ENCODE data around the gene ASCC1.
"Not testable (repeated sequence)": the region's sequence is repeated elsewhere in the genome, so short reads cannot be mapped to it uniquely, and the experiment has no call there.

The ASCC1 gene

DNA sequence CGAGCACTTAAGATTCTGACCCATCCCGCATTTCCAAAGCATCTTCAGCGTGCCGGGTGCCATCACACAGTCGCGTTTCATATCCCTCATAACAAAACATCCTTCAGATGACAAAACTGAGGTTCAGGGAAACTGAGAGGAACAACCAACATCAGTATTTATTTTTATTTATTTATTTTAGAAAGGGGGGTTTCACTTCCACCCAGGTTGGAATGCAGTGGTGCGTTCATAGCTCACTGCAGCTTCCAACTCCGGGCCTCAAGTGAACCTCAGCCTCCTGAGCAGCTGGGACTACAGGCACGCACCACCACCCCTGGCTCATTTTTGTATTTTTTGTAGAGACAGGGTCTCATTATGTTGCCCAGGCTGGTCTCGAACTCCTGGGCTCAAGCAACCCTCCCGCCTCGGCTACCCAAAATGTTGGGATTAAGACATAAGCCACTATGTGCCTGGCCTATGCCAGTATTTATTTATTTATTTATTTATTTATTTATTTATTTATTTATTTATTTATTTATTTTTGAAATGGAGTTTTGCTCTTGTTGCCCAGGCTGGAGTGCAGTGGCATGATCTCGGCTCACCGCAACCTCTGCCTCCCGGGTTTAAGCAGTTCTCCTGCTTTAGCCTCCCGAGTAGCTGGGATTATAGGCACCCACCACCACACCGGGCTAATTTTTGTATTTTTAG, 33.2 kb upstream of the ASCC1 start:
- in situ Hi-C loops (cut with MboI; ENCODE audit: low sequenced_read_pairs), result not testable (repeated sequence)

DNA sequence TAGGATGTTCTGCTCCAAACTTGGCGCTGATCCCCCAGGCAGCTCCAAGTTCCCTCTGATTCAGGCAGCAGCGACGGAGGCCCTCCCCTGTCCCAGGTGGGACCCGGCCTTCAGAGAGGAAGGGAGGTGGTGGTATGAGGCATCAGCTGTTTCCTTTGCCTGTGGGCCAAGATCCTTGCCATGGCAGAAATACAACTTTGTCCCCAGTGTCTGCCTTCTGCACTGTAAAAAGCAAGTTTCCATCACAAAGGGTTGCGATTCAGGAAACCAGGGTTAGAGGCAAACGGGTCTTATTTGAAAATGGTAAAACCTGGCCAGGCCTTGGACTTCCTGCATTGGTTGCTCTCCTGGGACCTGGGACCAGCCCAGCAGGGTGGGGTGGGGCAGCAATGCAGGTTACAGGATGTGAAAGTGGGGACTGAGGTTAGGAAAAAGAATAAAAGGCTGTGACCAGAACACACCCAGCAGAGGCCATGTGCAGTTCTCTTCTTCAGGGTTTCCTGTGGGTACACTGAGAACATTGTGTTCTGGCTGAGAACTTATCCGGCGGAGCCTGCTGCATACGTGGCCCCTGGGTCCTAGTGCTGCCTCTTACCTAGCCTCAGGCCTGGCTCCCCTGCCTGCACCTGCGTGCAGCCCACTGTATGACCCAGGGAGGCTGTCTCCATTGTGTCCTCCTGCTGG, 32.5 kb upstream of the ASCC1 start:
- in situ Hi-C loops (cut with MboI; ENCODE audit: low sequenced_read_pairs), result no loop called here

GRCh38 chr10:72245949-72246525, 30.0 kb upstream of the ASCC1 start:
- in situ Hi-C loops (cut with MboI; ENCODE audit: low sequenced_read_pairs), result no loop called here

DNA sequence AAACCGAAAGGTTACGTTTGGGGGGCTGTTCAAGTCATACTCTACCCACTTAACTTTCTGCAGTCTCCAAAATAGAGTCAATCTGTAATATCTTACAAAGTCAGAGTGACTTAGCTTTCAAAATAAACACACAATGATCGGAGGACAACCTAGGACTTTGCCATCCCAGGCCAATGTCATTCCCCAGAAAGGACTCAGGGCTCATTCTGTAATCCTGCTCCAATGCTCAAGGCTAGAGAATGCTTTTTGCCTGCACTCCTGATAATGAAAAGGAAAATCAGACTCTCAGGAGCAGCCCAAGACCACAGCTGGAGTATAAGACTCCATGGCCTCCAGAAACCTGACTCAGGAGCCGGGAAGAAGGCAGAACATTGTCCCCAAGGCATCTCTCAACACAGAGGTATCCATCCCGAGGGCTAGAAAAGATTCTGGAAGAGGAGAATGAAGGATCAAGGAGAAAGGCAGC, 28.5 kb upstream of the ASCC1 start:
- in situ Hi-C loops (cut with MboI; ENCODE audit: low sequenced_read_pairs), result no loop called here

- in situ Hi-C loops (cut with MboI; ENCODE audit: low sequenced_read_pairs), result no loop called here
These were observed 27.9 kb upstream of the ASCC1 start for GRCh38 chr10:72243822-72244437.

DNA sequence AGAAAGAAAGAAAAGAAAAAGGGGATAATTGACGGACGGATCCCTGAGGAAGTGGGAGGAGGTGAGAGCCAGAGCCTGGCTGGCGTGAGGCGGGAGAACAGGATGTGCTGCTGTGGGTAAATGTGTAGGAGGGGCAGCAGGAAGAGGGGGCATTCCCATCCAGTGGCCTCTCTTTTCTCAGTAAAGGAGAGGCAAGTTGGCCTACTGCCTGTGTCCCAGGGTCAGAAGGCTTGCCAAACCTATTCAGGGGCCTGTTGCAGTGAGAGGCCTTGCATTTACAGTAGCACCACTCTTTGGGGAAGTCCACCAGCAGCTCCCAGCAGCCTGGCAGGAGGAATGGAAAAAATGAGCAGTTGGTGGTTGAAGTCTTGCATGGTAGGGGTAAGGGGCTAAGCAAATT, 26.6 kb upstream of the ASCC1 start:
- in situ Hi-C loops (cut with MboI; ENCODE audit: low sequenced_read_pairs), result no loop called here

GRCh38 chr10:72241691-72242252, 25.7 kb upstream of the ASCC1 start:
- in situ Hi-C loops (cut with MboI; ENCODE audit: low sequenced_read_pairs), result no loop called here

DNA sequence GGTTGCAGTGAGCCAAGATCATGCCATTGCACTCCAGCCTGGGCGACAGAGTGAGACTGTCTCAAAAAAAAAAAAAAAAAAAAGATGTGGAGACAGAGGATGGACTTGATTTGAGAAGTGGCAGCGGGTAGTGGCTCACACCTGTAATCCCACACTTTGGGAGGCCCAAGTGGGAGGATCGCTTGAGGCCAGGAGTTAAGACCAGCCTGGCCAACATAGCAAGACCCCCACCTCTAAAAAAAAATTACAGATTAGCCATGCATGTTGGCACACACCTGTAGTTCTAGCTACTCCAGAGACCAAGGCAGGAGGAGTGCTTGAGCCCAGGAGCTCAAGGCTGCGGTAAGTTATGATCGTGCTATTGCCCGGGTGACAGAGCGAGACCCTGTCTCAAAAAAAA, 24.3 kb upstream of the ASCC1 start:
- in situ Hi-C loops (cut with MboI; ENCODE audit: low sequenced_read_pairs), result no loop called here

- in situ Hi-C loops (cut with MboI; ENCODE audit: low sequenced_read_pairs), result no loop called here
These were observed 23.3 kb upstream of the ASCC1 start for GRCh38 chr10:72239409-72239808.

- in situ Hi-C loops (cut with MboI; ENCODE audit: low sequenced_read_pairs), result no loop called here
These were observed 22.5 kb upstream of the ASCC1 start for GRCh38 chr10:72238392-72239175.

- in situ Hi-C loops (cut with MboI; ENCODE audit: low sequenced_read_pairs), result no loop called here
These were observed 19.6 kb upstream of the ASCC1 start for GRCh38 chr10:72235544-72236279.

DNA sequence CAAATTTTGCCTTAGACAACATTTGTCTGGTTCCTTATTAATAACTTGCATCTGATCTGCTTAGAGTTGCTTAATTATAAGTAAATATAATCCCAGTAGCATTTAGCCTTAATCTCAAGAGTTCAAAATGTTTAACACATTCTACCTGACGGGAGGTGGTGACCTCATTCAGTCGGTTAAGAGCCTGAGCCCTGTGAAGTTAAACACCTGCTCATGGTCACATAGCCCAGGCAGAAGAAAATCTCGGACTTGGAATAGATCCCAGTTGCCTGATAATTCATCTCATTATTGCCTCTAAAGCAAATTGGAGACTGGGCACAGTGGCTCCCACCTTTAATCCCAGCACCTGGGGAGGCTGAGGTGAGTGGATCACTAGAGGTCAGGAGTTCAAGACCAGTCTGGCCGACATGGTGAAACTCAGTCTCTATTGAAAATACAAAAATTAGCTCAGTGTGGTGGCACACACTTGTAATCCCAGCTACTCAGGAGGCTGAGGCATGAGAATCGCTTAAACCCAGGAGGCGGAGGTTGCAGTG, 18.6 kb upstream of the ASCC1 start:
- in situ Hi-C loops (cut with MboI; ENCODE audit: low sequenced_read_pairs), result no loop called here

GRCh38 chr10:72233621-72234020, 17.5 kb upstream of the ASCC1 start:
- in situ Hi-C loops (cut with MboI; ENCODE audit: low sequenced_read_pairs), result no loop called here

DNA sequence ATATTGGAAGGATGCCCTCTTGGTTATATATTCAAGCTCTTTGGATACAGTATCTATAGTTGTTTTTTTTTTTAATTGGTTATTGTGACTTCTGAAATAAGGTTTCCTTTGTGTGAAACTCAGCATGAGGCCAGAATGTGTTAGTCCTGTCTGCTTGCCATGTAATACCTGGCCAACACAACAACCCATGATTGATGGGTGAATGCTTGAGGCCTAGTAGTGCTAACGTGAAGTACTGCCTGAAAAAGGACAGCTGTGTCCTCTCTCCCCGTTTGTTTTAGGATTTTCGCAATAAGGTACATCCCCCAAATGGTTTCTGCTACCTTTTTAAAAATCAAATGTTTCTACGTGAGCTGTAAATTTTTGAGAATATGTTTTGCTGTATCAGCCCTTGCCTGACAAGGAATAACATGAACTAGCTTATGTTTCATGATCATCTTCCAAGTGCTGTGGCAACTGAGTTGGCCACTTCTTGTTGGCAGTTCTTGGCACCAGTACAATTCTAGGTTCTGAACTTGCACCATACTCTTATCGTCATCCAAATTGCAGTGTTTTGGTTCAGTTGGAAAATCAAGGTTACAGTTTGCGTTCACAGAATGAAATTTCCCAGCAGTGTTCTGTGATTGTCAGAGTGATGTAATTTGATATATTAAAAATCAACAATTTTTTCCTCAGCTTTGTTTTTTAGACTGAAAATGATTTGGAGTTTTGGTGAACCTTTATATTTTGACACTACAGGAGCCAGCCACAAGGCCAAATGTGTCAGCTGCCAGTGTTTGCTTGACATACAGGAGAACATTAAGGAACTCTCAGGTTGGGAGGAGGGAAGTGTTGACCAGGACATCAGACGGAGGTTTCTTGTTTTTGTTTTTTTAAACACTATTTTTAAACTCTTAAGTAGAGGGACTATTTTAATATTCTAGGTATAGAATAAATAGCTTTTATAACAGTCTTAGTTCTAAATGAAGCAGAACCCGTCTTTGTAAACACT, 13.5 kb upstream of the ASCC1 start:
- in situ Hi-C loops (cut with MboI; ENCODE audit: low sequenced_read_pairs), result no loop called here

DNA sequence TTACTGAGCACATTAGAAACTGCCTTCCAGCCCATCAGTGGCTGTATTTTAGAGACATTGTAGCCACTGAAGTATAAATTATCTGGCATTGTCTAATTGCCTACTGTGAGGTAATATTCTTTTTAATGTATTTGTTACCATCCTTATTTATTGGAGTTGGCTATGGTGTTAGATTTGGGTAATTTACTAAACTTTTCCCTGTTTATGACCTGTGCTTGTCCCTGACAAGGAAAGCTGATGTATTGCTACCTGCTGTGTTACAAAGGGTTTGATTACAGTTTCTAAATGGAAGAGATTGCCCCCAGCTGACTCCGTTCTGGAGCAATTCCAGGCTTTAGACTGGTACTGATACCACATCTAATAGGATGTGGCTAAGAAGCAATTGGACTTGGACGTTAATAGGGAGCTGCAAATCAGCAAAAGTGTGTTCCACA, 12.3 kb upstream of the ASCC1 start:
- in situ Hi-C loops (cut with MboI; ENCODE audit: low sequenced_read_pairs), result no loop called here

- in situ Hi-C loops (cut with MboI; ENCODE audit: low sequenced_read_pairs), result no loop called here
These were observed 11.8 kb upstream of the ASCC1 start for GRCh38 chr10:72227826-72228225.

GRCh38 chr10:72226418-72227027, 10.4 kb upstream of the ASCC1 start:
- in situ Hi-C loops (cut with MboI; ENCODE audit: low sequenced_read_pairs), result no loop called here

- in situ Hi-C loops (cut with MboI; ENCODE audit: low sequenced_read_pairs), result not testable (repeated sequence)
These were observed 8.1 kb upstream of the ASCC1 start for GRCh38 chr10:72224191-72224590.
